GM23248 (cell line): ENCODE measurements around the gene NCEH1. TPM values are rescaled to one million over a fixed set of nuclear protein-coding genes. Genes with fewer than 3 reads are reported as not detected.

ENCODE experiments used
- DNase-seq: peaks from one replicate; pipeline ENCODE4 v3.0.0-alpha.2; 2015
- H2AFZ ChIP-seq: fragments of 200-600 bp; sonication (generic); 2 replicates; pipeline ENCODE4 v1.6.1; 2016; ENCODE audit warnings: antibody characterized with exemption
- H3F3A ChIP-seq: fragments of 200-600 bp; sonication (generic); 2 replicates; pipeline ENCODE4 v1.6.1; 2016; ENCODE audit warnings: mild to moderate bottlenecking, antibody characterized with exemption, mixed run types; ENCODE audit not compliant: insufficient read depth
- H3K27ac ChIP-seq: fragments of 200-600 bp; sonication (generic); 2 replicates; pipeline ENCODE4 v1.5.1; 2016; ENCODE audit warnings: mild to moderate bottlenecking
- H3K27me3 ChIP-seq: fragments of 200-600 bp; sonication (generic); replicated peaks from 2 replicates; pipeline ENCODE4 v1.6.1; 2016; ENCODE audit warnings: mild to moderate bottlenecking; ENCODE audit not compliant: insufficient read depth
- H3K36me3 ChIP-seq: fragments of 200-600 bp; sonication (generic); 2 replicates; pipeline ENCODE4 v1.6.1; 2016; ENCODE audit warnings: low read depth, mild to moderate bottlenecking
- H3K4me1 ChIP-seq: fragments of 200-600 bp; sonication (generic); 2 replicates; pipeline ENCODE4 v1.6.1; 2016; ENCODE audit warnings: mild to moderate bottlenecking; ENCODE audit not compliant: insufficient read depth
- H3K4me2 ChIP-seq: fragments of 200-600 bp; sonication (generic); one replicate; pipeline ENCODE4 v1.6.1; 2016; ENCODE audit warnings: mild to moderate bottlenecking; ENCODE audit not compliant: unreplicated experiment
- H3K4me3 ChIP-seq: fragments of 200-600 bp; sonication (generic); 2 replicates; pipeline ENCODE4 v1.5.1; 2016; ENCODE audit warnings: mild to moderate bottlenecking
- H3K79me2 ChIP-seq: fragments of 200-600 bp; sonication (generic); 2 replicates; pipeline ENCODE4 v1.6.1; 2016; ENCODE audit warnings: mild to moderate bottlenecking; ENCODE audit not compliant: insufficient read depth
- H3K9ac ChIP-seq: fragments of 200-600 bp; sonication (generic); 2 replicates; pipeline ENCODE4 v1.6.1; 2016; ENCODE audit warnings: mild to moderate bottlenecking
- H3K9me2 ChIP-seq: fragments of 200-600 bp; sonication (generic); 2 replicates; pipeline ENCODE4 v1.6.1; 2016; ENCODE audit warnings: mixed run types, mild to moderate bottlenecking, moderate library complexity; ENCODE audit not compliant: insufficient read depth
- H3K9me3 ChIP-seq: fragments of 200-600 bp; sonication (generic); one replicate; pipeline ENCODE4 v1.6.1; 2017; ENCODE audit warnings: low read depth
- H4K20me1 ChIP-seq: fragments of 200-600 bp; sonication (generic); 2 replicates; pipeline ENCODE4 v1.6.0; 2016; ENCODE audit not compliant: insufficient read depth
- EZH2 ChIP-seq: fragments of 200-600 bp; sonication (generic); IDR thresholded peaks from 2 replicates; pipeline ENCODE4 v1.6.1; 2018; ENCODE audit warnings: antibody characterized with exemption, mild to moderate bottlenecking; ENCODE audit not compliant: insufficient read depth, poor library complexity, severe bottlenecking
- EZH2phosphoT487 ChIP-seq: fragments of 200-600 bp; sonication (generic); IDR thresholded peaks from 2 replicates; pipeline ENCODE4 v1.6.1; 2018; ENCODE audit warnings: antibody characterized with exemption, moderate library complexity, mild to moderate bottlenecking, low read depth; ENCODE audit not compliant: insufficient read depth
- WGBS, 2 experiments: methylation state at CpG; one replicate each; pipeline ENCODE4 v1.1.6; 2015 to 2017; ENCODE audit warnings: low lambda C conversion rate in 2 of 2, low coverage in 1 of 2; ENCODE audit errors: missing lambda C conversion rate in 2 of 2; 5-methylcytosine and 5-hydroxymethylcytosine counted together
- in situ Hi-C: fragments of 300-500 bp; cut with MboI; formaldehyde crosslinking; loops from 2 replicates; pipeline ENCODE4 v1.15.0; 2020
- polyA plus RNA-seq: library from polyadenylated mRNA; unstranded; fragments of >200 nt; fragmentation: Nextera tagmentation; extraction: Ambion mirVana; gene quantifications from 2 replicates; pipeline ENCODE4 v1.2.1, GENCODE V29; 2016
- total RNA-seq: library from RNA; depleted of rRNA; stranded (reverse); fragments of >200 nt; shearing (Covaris generic); gene quantifications from 2 replicates; pipeline ENCODE4 v1.2.3, GENCODE V29; 2014

The NCEH1 gene
- total and polyA plus RNA-seq, 2 experiments from 2014 or later: 16.5 to 19.5 TPM

DNA sequence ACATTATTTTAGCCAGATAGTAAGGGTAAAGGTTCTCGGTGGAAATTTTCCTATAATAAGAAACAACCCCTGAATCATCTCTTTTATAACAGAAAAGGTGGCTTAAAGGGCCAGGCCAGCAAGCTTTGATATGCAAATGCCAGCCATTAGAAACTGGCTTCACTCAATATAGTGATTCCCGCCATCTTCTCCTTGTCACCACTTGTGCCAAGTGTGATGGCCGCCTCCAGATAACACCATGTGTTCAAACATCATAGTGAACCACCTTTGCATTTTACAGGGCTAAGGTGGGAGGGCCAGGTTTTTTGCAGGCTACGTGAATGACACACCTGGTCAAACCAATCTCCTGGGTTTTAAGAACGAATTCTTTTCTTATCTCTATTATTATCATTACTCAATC lies 31.3 kb downstream of the NCEH1 start:
- peaks cover 25% of the 10 kb centered on the region for H3K4me1 ChIP-seq
- H3K9me3 ChIP-seq: no peaks in the 10 kb centered on the region
- H3K27me3 ChIP-seq: no peaks in the 10 kb centered on the region
- H3F3A ChIP-seq: peaks cover 8% of the 10 kb centered on the region; the same call in 1 of the 2 replicates
- WGBS, 2 experiments: 96 to 97% methylated on average over 5 of the region's 5 CpGs
- H2AFZ ChIP-seq: no peak overlapping the region
- in situ Hi-C loops: no loop called here
- no peaks in the 10 kb centered on the region for H4K20me1 ChIP-seq
- H3K36me3 ChIP-seq: no peaks in the 10 kb centered on the region
- no peak for DNase-seq
- TF ChIP-seq EZH2 (no peak), EZH2phosphoT487 (no peak)
- no peak overlapping the region for H3K4me3 ChIP-seq
- no peak overlapping the region for H3K4me2 ChIP-seq
- no peak overlapping the region for H3K9ac ChIP-seq
- H3K27ac ChIP-seq: no peak overlapping the region
- H3K79me2 ChIP-seq: peaks cover 94% of the 10 kb centered on the region
- no peaks in the 10 kb centered on the region for H3K9me2 ChIP-seq

DNA sequence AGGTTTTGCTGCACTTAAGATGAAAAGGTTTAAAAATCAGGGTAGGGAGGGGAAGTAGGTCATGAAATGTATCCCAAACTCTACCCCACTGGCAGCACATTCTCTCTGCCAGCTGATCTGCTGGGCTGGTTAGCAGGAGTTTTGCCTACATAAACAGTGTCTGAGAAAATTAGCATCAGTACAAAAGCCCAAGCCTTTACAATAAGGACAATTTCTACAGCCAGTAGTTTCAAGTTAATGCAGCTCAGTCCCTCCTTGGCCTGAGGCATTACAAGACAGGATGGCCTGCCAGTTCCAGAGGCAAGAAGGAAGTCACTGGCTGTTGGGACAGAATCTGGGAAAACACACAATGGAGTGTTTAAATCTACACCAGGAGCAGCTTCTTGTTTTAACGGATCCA lies 32.8 kb downstream of the NCEH1 start:
- in situ Hi-C loops: no loop called here
- Histone ChIP-seq H3K4me1 (peaks cover 29% of the 10 kb centered on the region), H2AFZ (no peak overlapping the region), H3F3A (peaks cover 8% of the 10 kb centered on the region; the same call in 1 of the 2 replicates), H3K4me3 (no peak overlapping the region), H3K79me2 (peaks cover 96% of the 10 kb centered on the region), H3K9me3 (no peaks in the 10 kb centered on the region), H3K27me3 (no peaks in the 10 kb centered on the region), H3K36me3 (no peaks in the 10 kb centered on the region), H3K4me2 (peak overlapping the region; percentile 9), H4K20me1 (no peaks in the 10 kb centered on the region), H3K9ac (no peak overlapping the region), H3K9me2 (no peaks in the 10 kb centered on the region), H3K27ac (0 out of 2 replicates have a peak overlapping the region, but pooled peaks have one; percentile 7)
- no peak for DNase-seq
- TF ChIP-seq EZH2phosphoT487 (no peak), EZH2 (no peak)
- WGBS, 2 experiments: 0 to 8% methylated on average over 1 of the region's 1 CpG

DNA sequence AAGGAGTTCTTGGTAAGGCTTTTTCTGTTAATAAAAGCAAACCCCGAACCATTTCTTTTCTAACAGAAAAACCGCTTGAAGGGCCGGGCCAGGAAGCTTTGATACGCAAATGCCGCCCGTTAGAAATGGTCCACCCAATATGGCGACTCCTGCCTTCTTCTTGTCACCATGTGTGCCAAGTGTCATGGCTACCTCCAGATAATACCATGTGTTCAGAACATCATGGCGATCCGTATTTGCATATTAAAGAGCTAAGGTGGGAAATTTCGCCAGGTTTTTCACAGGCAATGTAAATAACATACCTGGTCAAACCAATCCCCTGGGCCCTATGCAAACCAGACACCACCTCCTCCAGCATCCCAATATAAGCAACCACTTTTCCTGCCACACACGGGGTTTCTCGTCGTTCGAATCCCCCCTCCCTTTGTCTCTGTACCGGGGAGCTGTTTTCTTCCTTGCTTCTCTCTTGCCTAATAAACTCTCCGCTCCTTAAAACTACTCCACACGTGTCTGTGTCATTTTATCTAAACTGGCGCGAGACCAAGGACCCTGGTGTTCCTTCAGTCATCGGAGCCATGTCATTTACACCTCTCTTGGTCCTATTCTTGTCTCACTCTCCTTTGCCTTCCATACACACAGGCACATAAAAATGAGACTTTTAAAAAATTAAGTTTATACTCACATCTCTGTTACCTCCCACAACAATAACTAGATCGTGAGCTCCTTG lies 34.5 kb downstream of the NCEH1 start:
- no peak for DNase-seq
- 89 to 94% methylated on average over 21 of the region's 21 CpGs for WGBS, 2 experiments

DNA sequence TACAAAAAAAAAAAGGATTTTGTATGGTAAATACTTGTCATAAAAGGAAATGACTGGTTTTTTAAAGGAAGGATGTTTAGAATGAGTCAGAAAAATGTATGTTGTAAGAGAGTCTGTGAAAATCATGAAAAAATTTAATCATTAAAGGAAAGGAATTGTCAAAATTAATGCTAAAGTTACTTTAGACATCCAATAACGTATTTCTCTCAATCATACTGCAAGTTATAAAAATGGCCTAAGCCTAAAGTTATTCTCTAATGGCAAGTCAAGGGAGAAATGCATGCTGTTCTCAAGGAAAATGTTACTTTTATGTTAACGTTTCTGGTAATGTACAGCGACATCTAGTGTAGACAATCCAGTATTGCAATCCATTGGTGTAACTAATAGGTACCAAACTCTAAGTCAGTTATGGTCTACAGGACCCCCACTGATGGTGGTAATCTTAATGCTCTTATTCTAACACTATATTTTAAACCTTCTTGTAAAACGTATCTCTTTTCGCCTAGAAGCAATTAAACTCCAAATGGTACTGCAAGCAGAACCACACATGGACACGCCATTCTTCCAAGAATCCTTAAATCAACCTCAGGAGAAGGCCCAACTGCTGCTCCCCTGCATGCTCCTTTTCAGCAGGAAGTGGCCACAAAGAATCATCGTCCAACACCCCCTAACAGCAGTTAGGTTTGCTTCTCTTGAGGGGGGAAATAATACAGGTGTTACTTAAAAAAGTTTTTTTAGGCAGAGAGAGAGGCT lies 35.2 kb downstream of the NCEH1 start:
- peak; percentile 57 for DNase-seq

More for the DNA sequence above, 34.5 kb downstream of the NCEH1 start:
- peak overlapping the region; percentile 27; the same call in 1 of the 2 replicates for H3K4me3 ChIP-seq
- no peak for TF ChIP-seq EZH2phosphoT487
- TF ChIP-seq EZH2: no peak
- H4K20me1 ChIP-seq: no peaks in the 10 kb centered on the region
- peak overlapping the region; percentile 74 for H3K27ac ChIP-seq
- no peaks in the 10 kb centered on the region for H3K36me3 ChIP-seq
- H3K27me3 ChIP-seq: no peaks in the 10 kb centered on the region
- no peaks in the 10 kb centered on the region for H3K9me3 ChIP-seq
- H3F3A ChIP-seq: peaks cover 8% of the 10 kb centered on the region; the same call in 1 of the 2 replicates
- H3K4me2 ChIP-seq: peak overlapping the region; percentile 26
- peaks cover 98% of the 10 kb centered on the region for H3K79me2 ChIP-seq
- peak overlapping the region; percentile 50 for H3K9ac ChIP-seq
- peaks cover 31% of the 10 kb centered on the region for H3K4me1 ChIP-seq
- peak overlapping the region; percentile 61; the same call in 1 of the 2 replicates for H2AFZ ChIP-seq
- in situ Hi-C loops: no loop called here
- no peaks in the 10 kb centered on the region for H3K9me2 ChIP-seq

More for the DNA sequence above, 35.2 kb downstream of the NCEH1 start:
- no peaks in the 10 kb centered on the region for H3K9me3 ChIP-seq
- peak overlapping the region; percentile 4 for H3K4me2 ChIP-seq
- H2AFZ ChIP-seq: no peak overlapping the region
- peaks cover 33% of the 10 kb centered on the region for H3K4me1 ChIP-seq
- peaks cover 90% of the 10 kb centered on the region for H3K79me2 ChIP-seq
- no peaks in the 10 kb centered on the region for H4K20me1 ChIP-seq
- H3K4me3 ChIP-seq: no peak overlapping the region
- no peaks in the 10 kb centered on the region for H3K27me3 ChIP-seq
- TF ChIP-seq EZH2 (no peak), EZH2phosphoT487 (no peak)
- no peak overlapping the region for H3K9ac ChIP-seq
- no peaks in the 10 kb centered on the region for H3K9me2 ChIP-seq
- H3K27ac ChIP-seq: no peak overlapping the region
- 73 to 76% methylated on average over 7 of the region's 7 CpGs for WGBS, 2 experiments
- H3K36me3 ChIP-seq: no peaks in the 10 kb centered on the region
- H3F3A ChIP-seq: peaks cover 8% of the 10 kb centered on the region; the same call in 1 of the 2 replicates
- in situ Hi-C loops: no loop called here
